Measurements from ENCODE around the gene KCNE1. TPM values are rescaled to one million over a fixed set of nuclear protein-coding genes. Genes with fewer than 3 reads are reported as not detected.

Gene KCNE1
- total RNA-seq, 2 experiments from 2014 or later: not detected

DNA sequence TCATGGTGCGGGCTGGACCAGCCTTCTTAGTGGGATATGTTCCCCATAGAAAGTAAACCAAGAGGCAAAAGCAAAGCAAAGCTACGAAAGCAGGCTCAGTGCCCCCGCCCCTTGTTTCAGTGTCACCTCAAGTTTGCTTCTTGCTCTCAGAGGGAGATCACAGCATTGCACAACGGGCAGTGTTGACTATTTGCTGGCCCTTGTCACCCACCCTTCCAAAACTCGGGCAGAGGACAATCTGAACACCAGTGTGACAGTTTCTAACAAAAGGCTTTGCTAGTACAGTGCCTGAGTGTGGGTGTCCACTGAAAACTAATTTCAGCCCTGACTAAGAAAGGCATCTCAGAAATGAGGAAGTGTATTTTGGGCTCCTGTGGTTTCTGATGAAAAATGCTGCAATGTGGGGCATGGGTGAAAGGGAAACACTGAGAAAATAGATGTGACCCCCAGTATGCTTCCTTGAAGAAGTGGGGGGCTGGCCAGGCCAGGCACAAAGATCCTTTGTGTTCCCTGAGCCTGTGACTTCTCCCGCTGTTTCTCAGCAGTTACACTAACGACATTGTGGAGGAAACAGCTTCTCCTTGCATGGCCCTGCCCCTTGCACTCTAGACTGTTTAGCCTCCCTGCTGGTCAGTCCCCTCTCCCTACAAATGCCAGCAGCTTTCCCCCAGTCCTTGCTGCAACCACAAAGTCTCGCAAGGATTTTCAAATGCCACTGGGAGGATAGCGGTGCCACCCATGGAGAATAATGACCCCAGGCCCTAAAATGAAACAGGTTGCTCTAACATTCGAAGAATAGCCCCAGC, 33.3 kb upstream of the KCNE1 start:
- Mint-ChIP-seq H3K4me3 (no peak overlapping the region), H3K27ac (peak overlapping the region; percentile 71), H3K4me1 (ENCODE audit: low read depth) (peaks cover 13% of the 10 kb centered on the region), H3K27me3 (no peaks in the 10 kb centered on the region), H3K36me3 (ENCODE audit: low read depth) (peaks cover 6% of the 10 kb centered on the region), H3K9me3 (peaks cover 2% of the 10 kb centered on the region)
- intact Hi-C loops (cut with micrococcal nuclease): no loop called here
- ATAC-seq: peak; percentile 70
- CTCF ChIA-PET: no interaction called here
- POLR2A ChIA-PET: no interaction called here
- DNase-seq: peak; percentile 14
- TF ChIP-seq, protein P1, sequence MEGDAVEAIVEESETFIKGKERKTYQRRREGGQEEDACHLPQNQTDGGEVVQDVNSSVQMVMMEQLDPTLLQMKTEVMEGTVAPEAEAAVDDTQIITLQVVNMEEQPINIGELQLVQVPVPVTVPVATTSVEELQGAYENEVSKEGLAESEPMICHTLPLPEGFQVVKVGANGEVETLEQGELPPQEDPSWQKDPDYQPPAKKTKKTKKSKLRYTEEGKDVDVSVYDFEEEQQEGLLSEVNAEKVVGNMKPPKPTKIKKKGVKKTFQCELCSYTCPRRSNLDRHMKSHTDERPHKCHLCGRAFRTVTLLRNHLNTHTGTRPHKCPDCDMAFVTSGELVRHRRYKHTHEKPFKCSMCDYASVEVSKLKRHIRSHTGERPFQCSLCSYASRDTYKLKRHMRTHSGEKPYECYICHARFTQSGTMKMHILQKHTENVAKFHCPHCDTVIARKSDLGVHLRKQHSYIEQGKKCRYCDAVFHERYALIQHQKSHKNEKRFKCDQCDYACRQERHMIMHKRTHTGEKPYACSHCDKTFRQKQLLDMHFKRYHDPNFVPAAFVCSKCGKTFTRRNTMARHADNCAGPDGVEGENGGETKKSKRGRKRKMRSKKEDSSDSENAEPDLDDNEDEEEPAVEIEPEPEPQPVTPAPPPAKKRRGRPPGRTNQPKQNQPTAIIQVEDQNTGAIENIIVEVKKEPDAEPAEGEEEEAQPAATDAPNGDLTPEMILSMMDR (IDR thresholded peaks at IDR 0.05): no peak

- Mint-ChIP-seq H3K27me3 (no peaks in the 10 kb centered on the region), H3K9me3 (peaks cover 2% of the 10 kb centered on the region), H3K27ac (no peak overlapping the region), H3K4me1 (ENCODE audit: low read depth) (peaks cover 13% of the 10 kb centered on the region), H3K4me3 (no peak overlapping the region), H3K36me3 (ENCODE audit: low read depth) (peaks cover 6% of the 10 kb centered on the region)
- intact Hi-C loops (cut with micrococcal nuclease): no loop called here
- peak; percentile 60 for DNase-seq
- ChIA-PET CTCF (interaction anchor here (1.0 to 1.8 kb wide), 4 partner anchors 9 to 39 kb away, joined by 3 to 10 read pairs (median 4); no protein-coding TSS in a partner anchor), POLR2A (no interaction called here)
- ATAC-seq: peak; percentile 34
- TF ChIP-seq, protein P1 (IDR thresholded peaks at IDR 0.05): peak; percentile 24
These were observed 32.1 kb upstream of the KCNE1 start for GRCh38 chr21:34544032-34544496.

GRCh38 chr21:34543017-34543416, 31.0 kb upstream of the KCNE1 start:
- H3K27ac Mint-ChIP-seq: peak overlapping the region; percentile 47
- H3K4me3 Mint-ChIP-seq: no peak overlapping the region
- POLR2A ChIA-PET: no interaction called here
- peaks cover 2% of the 10 kb centered on the region for H3K9me3 Mint-ChIP-seq
- H3K4me1 Mint-ChIP-seq (ENCODE audit: low read depth): peaks cover 13% of the 10 kb centered on the region
- TF ChIP-seq, protein P1 (IDR thresholded peaks at IDR 0.05): no peak
- H3K27me3 Mint-ChIP-seq: no peaks in the 10 kb centered on the region
- H3K36me3 Mint-ChIP-seq (ENCODE audit: low read depth): peaks cover 6% of the 10 kb centered on the region
- DNase-seq (no peak), ATAC-seq (no peak)
- CTCF ChIA-PET: interaction anchor here (1.0 to 1.8 kb wide), 3 partner anchors 16 to 40 kb away, joined by 3 to 10 read pairs (median 4); no protein-coding TSS in a partner anchor
- intact Hi-C loops (cut with micrococcal nuclease): no loop called here

GRCh38 chr21:34540206-34540605, 28.2 kb upstream of the KCNE1 start:
- intact Hi-C loops (cut with micrococcal nuclease): no loop called here
- no peak overlapping the region for H3K27ac Mint-ChIP-seq
- POLR2A ChIA-PET: no interaction called here
- CTCF ChIA-PET: no interaction called here
- H3K4me3 Mint-ChIP-seq: no peak overlapping the region
- TF ChIP-seq, protein P1 (IDR thresholded peaks at IDR 0.05): no peak
- DNase-seq: no peak
- peaks cover 17% of the 10 kb centered on the region for H3K4me1 Mint-ChIP-seq (ENCODE audit: low read depth)
- peaks cover 2% of the 10 kb centered on the region for H3K9me3 Mint-ChIP-seq
- no peak for ATAC-seq
- peaks cover 6% of the 10 kb centered on the region for H3K36me3 Mint-ChIP-seq (ENCODE audit: low read depth)
- no peaks in the 10 kb centered on the region for H3K27me3 Mint-ChIP-seq

GRCh38 chr21:34537838-34538237, 25.8 kb upstream of the KCNE1 start:
- no peaks in the 10 kb centered on the region for H3K9me3 Mint-ChIP-seq

More at GRCh38 chr21:34537838-34538237, 25.8 kb upstream of the KCNE1 start:
- TF ChIP-seq, protein P1 (IDR thresholded peaks at IDR 0.05): no peak
- intact Hi-C loops (cut with micrococcal nuclease): no loop called here
- H3K27ac Mint-ChIP-seq: no peak overlapping the region
- CTCF ChIA-PET: interaction anchor here (0.9 kb wide), 1 partner anchor 9 kb away, joined by 3 read pairs; no protein-coding TSS in a partner anchor
- peaks cover under 1% of the 10 kb centered on the region for H3K36me3 Mint-ChIP-seq (ENCODE audit: low read depth)
- POLR2A ChIA-PET: no interaction called here
- no peaks in the 10 kb centered on the region for H3K27me3 Mint-ChIP-seq
- no peak overlapping the region for H3K4me3 Mint-ChIP-seq
- no peak for DNase-seq
- ATAC-seq: no peak
- peaks cover 27% of the 10 kb centered on the region for H3K4me1 Mint-ChIP-seq (ENCODE audit: low read depth)

Measured in activated CD8-positive, alpha-beta T cell treated with anti-CD3 and anti-CD28 coated beads for 36 hours (primary cell).